Measurements from ENCODE around the gene CAPNS2.

- no peak for TF ChIP-seq CTCF (conservative IDR thresholded peaks at IDR 0.05; ENCODE audit: low read length)
- TF ChIP-seq EZH2phosphoT487 (IDR thresholded peaks at IDR 0.05; ENCODE audit: borderline replicate concordance, low read depth, low read length): no peak
These were observed 36.1 kb upstream of the CAPNS2 start for GRCh38 chr16:55530316-55530856.

Measured in OCI-LY7 (cell line).